Measurements from ENCODE around the gene RNF6.

Gene RNF6

DNA sequence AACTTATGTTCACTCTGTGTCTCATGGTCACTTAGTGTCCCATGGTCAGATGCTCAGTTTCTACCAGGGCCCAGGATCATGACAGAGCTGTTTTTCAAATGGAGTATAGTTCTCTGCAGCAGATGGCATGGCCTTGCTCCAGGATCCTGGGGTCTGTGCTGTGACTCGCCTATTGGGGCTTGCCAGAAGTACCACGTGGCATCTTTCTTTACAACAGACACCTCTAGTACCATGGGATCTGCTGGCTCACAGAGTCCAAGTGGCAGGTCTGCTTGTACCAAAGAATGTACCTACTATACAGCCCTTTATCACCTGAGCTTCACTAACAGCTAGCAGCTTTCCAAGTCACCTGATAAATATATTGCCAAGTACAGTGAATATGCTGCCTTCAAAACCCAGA, 6.0 kb upstream of the RNF6 start:
- no peak for DNase-seq (ENCODE audit: low read depth, low spot score)

DNA sequence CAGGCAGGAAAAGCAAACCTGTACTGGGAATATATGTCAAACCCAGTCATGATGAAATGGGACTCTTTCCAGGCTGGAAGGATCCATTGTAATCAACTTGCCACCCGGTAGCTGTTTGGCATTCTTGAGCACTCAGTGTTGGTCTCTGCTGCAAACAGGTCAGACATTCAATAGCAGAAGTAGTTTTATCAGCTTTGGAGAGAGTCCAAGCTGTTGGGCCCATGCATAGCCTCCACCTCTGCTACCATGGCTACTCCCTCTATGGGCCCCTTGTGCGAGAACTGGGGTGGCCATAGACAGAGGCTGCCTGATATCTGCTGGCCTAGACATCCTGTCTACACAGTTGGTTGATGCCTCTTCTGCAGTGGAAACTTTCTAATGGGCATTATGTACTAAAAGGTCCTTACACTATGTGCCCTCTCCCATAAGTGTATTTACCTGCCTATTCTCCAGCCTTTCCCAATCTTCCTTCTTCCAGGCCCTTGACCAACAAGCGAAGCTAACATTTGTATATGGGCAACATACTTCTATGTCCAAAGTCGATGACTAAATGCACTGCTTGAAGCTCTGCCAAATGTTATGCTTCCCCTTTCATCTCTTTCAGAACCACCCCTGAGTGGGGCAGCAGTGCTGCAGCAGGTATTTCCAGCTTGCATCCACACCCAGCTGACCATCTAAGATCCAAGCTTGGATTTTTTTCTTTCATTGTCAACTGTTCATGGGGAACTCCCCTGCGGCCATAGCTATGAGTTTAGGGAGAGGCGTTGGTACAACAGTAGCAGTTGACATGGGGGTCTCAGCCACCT, 5.3 kb upstream of the RNF6 start:
- H3K4me3 ChIP-seq (ENCODE audit: low read length), result no peak overlapping the region
- DNase-seq (ENCODE audit: low read depth, low spot score), result no peak

More for the DNA sequence above, 6.0 kb upstream of the RNF6 start:
- H3K4me3 ChIP-seq (ENCODE audit: low read length), result no peak overlapping the region

DNA sequence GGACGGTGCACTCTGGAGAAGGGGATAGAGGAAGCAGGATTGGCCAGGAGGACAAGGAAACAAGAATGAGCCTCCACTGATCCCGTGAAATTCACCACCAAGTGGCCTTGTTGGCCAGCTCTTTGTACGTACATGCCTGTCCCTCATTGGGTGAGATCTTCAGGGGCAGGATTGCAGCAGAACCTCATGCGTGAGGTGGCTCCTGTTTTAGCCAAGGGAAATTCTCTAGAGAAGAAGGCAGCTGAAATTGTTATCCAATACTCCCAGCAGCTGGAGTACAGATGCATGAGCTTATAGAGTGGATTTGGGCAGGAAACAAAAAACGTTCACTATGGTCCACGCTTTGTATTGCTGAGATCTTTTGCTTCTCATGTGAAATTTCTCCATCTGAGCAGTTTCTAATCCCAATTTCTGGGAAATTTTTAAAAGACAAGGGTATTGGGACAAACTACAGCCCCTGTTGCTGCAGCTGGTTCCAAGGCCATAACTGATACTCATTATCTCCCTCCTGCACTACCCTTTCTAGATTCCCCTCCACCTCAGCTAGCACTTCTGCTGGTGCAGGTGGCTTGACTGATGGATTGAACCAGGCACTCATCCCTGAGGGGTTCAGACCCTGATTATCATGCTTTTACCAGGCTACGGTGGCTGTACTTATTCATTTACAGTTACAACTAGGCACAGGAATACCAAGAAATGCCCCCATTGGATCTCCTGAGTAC, 3.9 kb upstream of the RNF6 start:
- H3K4me3 ChIP-seq (ENCODE audit: low read length), result no peak overlapping the region
- DNase-seq (ENCODE audit: low read depth, low spot score), result no peak

DNA sequence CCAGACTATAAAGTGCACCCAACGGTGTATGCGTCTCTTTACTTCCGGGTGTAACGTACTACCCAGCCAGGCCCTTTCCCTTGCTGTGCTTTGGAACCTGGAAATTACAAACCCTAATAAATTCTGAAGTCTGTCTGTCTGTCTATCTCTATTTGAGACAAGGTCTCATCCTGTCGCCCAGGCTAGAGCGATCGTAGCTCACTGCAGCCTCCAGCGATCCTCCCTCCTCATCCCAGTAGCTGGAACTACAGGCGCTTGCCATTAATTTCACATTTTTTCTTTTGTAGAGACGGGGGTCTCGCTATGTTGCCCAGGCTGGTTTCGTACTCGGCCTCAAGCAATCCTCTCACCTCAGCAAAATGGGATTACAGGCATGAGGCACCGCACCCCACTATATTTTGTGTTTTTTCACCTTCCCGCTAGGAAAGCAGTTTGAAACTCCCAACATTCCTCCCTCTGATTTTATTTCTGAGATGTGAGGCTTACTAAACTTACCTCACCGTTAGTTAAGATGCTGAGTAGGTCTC, 469 bp upstream of the RNF6 start:
- peak overlapping the region; percentile 76 for H3K4me3 ChIP-seq (ENCODE audit: low read length)
- DNase-seq (ENCODE audit: low read depth, low spot score), result no peak

DNA sequence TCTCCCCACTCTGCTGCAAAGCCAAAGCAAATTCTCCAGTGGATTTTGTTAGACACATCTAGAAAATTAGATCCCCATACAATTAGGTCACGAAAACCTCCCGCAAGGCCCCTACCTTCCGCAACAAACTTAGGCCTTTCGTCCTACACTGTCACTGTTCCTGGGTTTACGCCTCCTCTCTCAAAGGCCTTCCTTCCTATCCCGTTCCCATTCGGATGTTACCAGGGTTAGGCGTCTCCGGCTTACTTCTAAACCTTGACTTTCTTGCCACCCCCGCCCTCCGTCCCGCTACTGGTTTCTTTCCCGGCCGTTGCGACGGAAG, 754 bp downstream of the RNF6 start:
- DNase-seq (ENCODE audit: low read depth, low spot score), result no peak
- H3K4me3 ChIP-seq (ENCODE audit: low read length), result peak overlapping the region; percentile 76

DNA sequence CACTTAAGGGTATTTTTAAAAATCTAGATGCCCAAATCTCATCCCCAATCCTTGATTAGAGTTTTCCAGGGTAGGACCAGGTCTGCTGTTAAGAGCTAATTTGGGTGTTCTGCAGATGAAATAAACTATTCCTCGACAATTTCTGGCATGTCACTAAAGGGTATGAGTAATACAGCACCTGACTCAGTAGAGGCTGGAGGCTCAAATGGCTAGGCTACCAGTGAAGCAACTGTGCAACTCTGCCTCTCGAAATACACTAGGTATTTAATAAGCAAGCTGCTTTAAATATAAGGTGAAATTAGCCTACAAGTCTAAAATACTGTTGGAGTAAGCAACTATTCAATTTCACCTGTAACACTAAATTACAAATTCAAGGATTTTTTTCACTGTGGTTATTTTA, 1.5 kb downstream of the RNF6 start:
- H3K4me3 ChIP-seq (ENCODE audit: low read length), result peak overlapping the region; percentile 76
- DNase-seq (ENCODE audit: low read depth, low spot score), result no peak

DNA sequence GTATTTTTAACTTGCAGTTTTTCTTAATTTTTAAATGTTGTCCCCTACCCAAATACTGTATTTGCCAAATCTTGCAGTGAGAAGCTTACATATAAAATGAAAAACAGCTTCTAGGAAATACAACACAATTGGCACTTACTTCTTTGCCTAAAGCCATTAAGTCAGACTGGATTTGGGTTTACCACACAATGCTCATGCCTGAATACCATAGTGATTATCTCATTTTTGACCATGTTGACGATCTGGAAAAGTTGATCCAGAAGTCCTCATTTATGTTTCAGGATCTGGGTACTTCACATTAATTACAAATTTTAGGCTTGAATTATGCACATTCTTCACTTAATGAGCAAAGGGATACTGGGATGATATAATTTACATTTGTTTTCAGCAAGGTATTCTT, 2.4 kb downstream of the RNF6 start:
- DNase-seq (ENCODE audit: low read depth, low spot score), result no peak
- no peak overlapping the region for H3K4me3 ChIP-seq (ENCODE audit: low read length)

DNA sequence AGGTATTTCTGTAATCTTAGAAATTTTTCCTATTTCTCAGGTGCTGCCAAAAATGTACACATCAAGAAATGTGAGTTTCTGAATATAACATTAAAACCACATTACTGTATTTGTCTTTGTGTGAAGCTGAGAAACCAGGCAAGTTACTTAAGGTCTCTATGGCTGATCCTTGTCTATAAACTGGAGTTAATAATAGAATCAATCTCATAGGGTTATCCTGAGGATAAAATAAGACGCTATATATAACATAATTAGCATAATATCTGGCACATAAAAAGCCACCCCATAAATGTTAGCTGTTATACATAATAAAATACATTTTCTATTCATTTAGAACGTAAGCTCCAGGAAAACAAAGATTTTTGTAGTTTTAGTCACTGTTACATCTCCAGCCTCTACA, 6.1 kb downstream of the RNF6 start:
- DNase-seq (ENCODE audit: low read depth, low spot score), result no peak
- no peak overlapping the region for H3K4me3 ChIP-seq (ENCODE audit: low read length)

DNA sequence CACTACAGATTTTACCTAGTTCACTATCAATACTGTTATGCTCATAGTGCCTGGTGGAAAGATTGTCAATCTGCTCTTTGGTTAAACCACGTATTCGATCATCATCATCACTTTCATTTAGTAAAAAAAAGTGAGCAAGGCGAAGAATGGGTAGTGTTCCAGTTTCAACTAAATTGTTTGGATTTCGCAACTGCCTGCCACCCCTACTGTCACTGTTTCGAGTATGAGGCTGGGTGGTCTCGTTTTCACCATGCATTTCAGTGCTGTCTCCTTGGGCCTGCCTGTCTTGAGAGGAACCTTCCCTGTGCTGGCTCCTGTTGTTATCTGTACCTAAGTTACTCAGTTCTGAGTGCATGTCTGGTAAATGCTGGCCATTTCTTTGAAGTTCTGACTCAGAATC, 8.1 kb downstream of the RNF6 start:
- no peak overlapping the region for H3K4me3 ChIP-seq (ENCODE audit: low read length)
- no peak for DNase-seq (ENCODE audit: low read depth, low spot score)

DNA sequence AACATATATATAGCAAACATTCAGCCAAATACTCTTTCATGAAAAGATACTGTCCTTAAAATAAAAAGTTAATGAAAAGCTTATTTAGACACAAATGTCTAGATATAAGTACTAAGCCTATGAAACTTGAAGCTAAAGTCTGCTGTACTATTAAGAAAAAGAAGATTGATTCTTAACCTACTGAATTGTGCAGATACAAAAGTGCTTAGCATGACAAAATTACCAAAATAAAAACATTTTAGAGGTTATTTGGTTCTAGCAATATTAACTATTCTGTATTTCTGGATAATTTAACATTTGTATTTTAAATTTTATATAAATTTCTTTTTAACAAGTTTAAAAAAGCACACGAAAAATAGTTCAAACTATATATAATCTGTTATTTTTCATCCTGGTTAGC, 8.8 kb downstream of the RNF6 start:
- no peak for DNase-seq (ENCODE audit: low read depth, low spot score)
- H3K4me3 ChIP-seq (ENCODE audit: low read length), result no peak overlapping the region

DNA sequence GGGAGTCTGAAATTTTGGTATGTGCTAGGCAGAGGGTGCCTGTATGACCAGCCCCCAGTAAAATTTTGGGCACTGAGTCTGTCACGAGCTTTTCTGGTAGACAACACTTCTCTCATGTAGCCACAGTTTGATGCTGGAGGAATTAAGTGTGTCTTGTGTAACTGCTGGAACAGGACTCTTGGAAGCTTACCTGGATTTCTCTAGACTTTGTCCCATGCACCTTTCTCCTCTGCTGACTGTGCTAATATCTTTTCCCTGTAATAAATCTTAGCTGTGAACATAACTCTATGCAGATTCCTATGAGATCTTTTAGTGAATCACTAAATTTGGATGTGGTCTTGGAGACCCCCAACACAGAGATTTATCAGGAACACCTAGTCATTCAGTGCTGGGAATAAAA, 13.8 kb downstream of the RNF6 start:
- no peak for DNase-seq (ENCODE audit: low read depth, low spot score)
- no peak overlapping the region for H3K4me3 ChIP-seq (ENCODE audit: low read length)

DNA sequence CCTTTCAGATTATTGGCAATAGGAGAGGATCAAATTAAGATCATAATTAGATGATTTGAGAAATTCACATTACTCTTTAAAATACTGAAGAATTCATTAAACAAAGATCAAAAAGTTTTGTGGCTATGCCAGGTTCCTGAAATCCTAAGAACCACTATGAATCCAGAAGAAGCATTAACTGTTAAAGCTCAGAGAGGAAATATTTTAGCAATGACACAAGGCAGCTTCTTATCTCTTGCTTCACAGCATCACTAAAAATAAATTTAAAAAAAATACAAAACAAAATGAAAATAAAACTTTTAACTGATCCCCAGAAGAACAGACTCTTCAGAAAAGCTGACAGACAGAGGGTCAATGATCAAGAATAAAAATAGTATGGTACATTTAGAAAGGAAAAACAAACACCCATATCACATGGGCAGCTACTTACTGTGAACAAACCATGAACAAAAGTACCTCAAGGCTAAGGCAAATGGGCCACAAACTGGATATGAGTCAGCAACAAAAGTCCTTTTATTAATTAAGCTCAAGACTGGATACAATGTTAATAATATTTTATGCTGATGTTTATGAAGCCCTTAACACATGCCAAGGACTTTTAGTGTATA, 19.6 kb downstream of the RNF6 start:
- no peak overlapping the region for H3K4me3 ChIP-seq (ENCODE audit: low read length)
- DNase-seq (ENCODE audit: low read depth, low spot score), result no peak

DNA sequence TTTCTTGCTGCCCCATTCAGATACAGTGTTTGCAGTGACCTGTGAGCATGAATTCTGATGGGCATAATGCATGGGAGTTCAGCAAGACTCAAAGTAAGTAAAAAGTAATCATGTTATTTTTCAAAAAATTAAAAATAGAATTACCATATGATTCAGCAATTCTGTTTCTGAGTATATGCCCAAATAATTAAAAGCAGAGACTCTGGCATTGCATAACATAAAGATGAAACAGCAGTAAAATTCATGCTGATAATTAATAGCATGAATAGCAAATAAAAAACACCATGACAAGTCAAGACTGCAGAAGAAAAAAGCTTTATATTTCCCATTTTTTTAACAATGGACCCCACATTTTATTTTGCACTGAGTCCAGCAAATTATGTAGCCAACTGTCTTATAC, 21.3 kb downstream of the RNF6 start:
- DNase-seq (ENCODE audit: low read depth, low spot score), result no peak
- H3K4me3 ChIP-seq (ENCODE audit: low read length), result no peak overlapping the region

DNA sequence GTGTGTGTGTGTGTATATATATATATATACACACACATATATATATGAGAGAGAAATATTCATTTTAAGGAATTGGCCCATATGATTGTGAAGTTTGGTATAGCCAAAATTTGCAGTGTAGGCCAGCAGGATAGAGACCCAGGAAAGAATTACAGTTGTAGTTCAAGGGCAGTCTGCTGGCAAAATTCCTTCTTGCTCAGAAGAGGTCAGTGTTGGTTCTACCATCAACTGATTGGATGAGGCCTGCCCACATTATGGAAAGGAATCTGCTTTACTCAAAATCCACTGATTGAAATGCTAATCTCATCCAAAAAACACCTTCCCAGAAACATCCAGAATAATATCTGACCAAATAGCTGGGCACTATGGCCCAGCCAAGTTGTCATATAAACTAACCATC, 24.0 kb downstream of the RNF6 start:
- no peak overlapping the region for H3K4me3 ChIP-seq (ENCODE audit: low read length)
- no peak for DNase-seq (ENCODE audit: low read depth, low spot score)

DNA sequence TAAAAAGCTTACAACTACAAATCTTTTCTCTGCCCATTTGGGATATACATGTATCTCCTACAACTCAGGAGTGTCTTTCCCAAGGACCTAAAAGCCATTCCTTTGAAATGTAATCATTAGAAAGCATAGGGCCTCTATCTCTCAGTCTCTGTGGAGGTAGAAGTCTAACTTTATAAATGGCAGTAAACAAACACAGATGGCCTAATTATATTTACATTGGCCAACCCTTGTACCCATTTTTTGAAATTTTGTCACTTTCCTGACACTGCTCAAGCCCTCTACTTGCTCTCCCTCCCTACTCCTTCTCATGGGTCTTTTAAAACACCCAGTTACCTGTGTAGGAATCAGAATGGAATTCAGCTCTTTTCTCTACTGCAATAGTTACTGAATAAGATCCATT, 24.8 kb downstream of the RNF6 start:
- no peak overlapping the region for H3K4me3 ChIP-seq (ENCODE audit: low read length)

DNA sequence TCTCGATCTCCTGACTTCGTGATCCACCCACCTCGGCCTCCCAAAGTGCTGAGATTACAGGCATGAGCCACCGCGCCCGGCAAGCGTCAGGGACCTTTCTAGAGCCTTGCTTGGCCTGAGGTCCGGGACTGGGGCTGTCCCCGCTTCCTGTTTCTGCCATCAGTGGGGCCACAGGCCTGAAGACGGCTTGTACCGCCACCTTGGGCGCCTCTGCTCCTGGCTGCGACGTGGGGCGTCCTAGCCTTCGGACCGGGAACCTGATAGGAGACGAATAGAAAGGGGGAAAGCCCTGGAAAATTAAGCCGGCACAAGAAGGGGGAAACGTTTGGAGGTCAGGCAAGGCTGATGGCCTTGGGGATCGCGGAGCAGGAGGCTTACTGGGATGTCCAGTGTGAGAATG, 35.1 kb downstream of the RNF6 start:
- DNase-seq (ENCODE audit: low read depth, low spot score), result no peak
- peak overlapping the region; percentile 53 for H3K4me3 ChIP-seq (ENCODE audit: low read length)

More for the DNA sequence above, 24.8 kb downstream of the RNF6 start:
- DNase-seq (ENCODE audit: low read depth, low spot score), result no peak

DNA sequence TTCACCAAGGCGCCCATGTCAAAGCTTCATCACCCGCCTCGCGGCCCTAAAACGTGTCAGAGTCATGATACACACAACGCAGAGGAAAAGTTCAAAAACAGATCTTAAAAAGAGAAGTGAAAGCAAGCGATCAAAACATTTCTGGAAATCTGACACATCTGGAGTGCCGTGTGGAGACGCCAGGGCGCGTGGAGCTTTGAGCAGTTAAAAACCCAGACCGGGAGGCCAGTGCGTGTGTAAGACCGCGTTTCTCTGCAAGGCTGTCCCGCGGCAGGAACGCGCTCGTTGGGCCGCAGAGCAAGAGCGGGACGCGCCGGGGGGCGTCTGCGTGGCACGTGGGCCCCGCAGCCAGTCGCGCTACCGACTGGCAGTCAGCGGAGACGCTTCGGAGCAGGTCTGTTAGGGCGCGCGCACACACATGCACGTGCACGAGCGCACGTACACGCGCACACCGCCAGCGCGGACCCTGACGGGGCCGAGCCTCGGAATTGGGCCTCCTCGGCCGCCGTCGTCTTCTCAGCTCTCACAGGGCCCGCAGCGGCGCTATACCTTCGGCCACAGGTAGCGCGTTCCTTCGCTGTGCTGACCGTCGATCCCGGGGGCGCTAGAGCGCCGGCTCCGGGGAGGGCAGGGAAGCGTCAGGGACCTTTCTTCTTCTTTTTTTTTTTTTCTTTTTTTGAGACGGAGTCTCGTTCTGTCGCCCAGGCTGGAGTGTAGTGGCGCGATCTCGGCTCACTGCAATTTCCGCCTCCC, 35.8 kb downstream of the RNF6 start:
- peak overlapping the region; percentile 59 for H3K4me3 ChIP-seq (ENCODE audit: low read length)
- DNase-seq (ENCODE audit: low read depth, low spot score), result peak; percentile 89

DNA sequence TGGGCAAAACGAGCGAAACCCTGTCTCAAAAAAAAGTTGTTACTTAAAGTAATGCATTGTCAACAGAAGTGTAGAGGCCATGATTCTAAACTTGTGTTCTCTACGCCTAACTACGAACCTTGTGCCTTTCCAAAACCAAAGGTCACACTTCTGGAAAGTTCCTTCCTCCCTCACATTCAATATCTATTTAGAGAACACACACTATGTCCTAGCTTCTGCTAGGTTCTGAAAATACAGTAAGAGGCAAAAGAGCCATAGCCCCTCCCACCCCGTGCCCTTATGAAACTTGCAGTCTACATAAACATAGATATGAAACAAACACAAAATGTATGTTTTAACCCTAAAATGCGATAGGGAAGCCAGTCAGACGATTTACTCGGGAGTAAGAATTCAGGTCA, 36.4 kb downstream of the RNF6 start:
- H3K4me3 ChIP-seq (ENCODE audit: low read length), result peak overlapping the region; percentile 59
- DNase-seq (ENCODE audit: low read depth, low spot score), result no peak

DNA sequence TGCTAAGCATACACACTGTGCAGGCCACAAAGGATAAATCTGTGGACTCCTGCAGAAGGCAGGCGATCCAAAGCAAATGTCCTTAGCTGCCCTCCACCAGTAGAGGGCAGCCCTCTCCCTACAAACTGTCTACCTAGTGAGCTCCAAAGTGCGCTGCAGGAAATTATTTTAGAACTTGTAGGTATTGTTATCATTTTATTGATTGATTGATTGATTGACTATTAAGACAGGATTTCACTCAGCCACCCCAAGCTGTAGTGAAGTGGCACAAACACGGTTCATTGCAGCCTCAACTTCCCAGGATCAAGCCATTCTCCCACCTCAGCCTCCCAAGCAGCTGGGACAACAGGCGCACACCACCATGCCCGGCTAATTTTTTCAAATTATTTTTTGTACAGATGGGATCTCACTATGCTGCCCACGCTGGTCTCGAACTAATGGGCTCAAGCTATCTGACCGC, 37.3 kb downstream of the RNF6 start:
- DNase-seq (ENCODE audit: low read depth, low spot score), result peak; percentile 72

DNA sequence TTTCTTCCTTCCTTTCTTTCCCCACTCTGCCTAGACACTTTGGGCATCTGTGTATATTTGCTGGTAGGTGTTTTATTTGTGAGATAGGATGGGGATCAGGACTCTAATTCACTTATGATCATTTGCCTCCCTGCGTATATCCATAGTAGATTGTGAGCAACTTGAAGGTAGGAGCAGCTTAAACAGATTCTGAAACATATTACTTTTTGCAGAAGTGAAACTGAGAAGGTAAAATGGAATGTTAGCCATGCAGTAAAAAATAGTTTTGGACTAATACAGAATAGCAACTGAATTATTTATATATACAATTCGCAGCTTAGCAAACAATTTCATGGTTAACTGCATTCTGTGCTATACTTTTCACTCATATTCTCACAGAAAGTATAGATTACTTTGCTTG, 38.7 kb downstream of the RNF6 start:
- no peak overlapping the region for H3K4me3 ChIP-seq (ENCODE audit: low read length)
- no peak for DNase-seq (ENCODE audit: low read depth, low spot score)

More for the DNA sequence above, 37.3 kb downstream of the RNF6 start:
- H3K4me3 ChIP-seq (ENCODE audit: low read length), result no peak overlapping the region
